DMS153 treated with DMSO at 0.1 percent for 48 hours (cell line): ENCODE measurements around the gene ZSCAN32.

Experiments
- DNase-seq: peaks from one replicate; lab custom pipeline; 2025; ENCODE audit not compliant: unreplicated experiment; lab: John Stamatoyannopoulos, UW

The ZSCAN32 gene

DNA sequence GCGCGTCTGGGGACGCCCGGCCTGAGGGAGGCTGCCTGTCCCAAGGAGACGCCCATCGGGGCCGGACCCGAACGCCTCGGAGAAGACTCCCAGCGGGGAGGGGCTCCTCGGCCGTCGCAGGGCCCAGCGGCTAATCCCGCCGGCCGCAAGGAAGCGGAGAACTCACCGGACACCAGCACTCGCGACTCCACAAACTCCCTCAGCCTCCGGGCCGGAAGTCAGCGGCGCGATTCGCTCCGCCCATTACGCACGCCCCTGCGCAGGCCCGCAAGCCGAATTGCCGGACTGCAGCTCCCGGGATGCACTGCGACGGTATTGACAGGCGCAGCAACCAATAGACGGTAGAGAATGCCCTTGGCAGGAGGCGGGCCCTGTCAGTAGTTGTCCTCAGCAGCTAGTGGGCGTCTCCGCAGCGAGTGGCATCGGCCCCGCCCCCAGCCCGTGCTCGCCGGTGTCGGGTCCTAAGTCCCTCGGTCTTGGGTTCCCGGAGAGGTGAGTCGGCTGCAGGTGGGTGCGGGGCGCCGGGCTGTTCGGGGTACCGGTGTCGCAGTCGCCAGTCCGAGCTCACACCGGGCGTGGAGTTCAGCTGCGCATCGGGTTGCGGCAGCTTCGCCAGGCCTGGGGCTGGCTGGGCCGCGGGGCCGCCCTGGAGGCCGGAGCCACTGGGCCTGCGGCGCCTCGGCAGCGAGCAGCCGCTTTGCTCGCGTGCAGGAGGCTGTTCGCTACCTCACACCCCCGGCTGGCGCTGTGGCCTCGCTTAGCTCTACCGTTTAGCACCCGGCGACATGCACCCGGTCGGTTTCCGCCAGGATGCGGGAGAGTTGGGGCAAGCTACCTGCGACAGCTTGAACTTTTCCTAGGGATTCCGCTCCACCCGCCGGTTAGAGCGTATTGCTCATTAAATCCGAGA, at the start of gene ZSCAN32, which contains the start of gene ZNF174:
Gene ZSCAN32, minus strand, starts transcription at position 226 of the 910 bp plus-strand sequence. CDS start 3,447 bp downstream, outside the sequence.
Gene ZNF174, plus strand, starts transcription at position 437 of the 910 bp plus-strand sequence. CDS start 790 bp downstream, outside the sequence.
- DNase-seq: peak; percentile 98

DNA sequence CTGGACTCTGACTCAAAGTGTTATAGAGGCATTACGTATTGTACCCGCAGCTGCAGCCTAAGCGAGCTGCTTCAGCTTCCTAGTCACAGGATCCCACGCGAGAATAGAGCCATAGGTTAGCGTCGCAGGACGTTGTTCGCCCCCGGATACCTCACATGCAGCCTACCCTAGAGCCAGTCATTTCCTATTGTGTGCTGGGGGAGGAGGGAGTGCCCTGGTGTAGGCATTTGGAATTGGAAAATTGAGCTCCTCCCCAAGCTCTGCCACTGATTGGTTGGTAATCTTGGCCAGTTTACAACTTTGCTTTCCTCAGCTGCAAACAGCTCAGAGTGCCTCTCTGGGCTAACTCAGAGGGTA, 43.2 kb upstream of the ZSCAN32 start:
- no peak for DNase-seq

DNA sequence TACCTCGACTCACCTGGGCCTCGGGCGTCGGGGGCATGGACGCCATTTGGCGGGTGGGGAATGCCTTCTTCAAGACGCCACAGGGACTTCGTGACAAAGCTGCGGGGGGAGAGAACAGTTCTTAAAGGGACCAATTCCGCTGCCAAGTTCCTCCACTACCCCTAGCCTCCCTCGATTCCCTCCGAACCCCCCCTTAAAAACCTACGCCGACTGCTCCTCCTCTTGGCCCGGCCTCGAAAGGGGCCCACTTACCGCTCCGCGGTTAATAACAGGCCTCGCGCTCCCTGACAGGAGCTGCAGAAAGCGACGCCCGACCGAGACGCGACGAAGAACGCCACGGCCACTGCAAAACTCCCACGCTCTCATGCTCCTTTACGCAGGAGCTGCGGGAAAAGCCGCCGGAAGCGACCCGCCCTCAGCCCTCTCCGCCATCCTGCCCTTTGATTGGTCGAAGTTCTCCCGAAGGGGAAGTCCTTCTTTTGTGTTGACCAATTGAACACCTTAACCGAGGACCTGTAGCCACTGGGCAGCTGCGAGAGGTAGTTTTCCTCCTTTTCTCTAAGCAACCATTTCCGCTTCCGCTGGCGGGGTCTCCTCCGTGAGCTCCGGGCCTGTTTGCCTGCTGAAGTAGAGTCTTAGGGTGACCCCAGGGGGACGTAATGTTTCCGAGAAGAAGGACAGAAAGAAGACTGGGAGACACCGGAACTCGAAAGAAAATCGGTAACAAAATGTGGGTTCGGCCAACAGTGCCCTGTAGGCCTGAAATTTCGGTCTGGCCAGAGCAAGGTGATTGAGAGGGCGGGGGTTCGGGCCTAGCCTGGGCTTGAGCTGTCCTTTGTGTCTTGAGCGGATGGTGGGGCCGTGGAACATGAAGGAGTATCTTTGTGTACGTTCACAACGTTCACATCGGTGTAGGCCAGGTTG, 42.6 kb upstream of the ZSCAN32 start, which contains the start of the genes NAA60 and ZNF597:
Gene NAA60, plus strand, starts transcription at position 573 of the 924 bp plus-strand sequence. CDS start 32,548 bp downstream, outside the sequence.
Gene ZNF597, minus strand, starts transcription at position 397 of the 924 bp plus-strand sequence. Its CDS starts 351 bp downstream, at position 46.
- peak; percentile 58 for DNase-seq

DNA sequence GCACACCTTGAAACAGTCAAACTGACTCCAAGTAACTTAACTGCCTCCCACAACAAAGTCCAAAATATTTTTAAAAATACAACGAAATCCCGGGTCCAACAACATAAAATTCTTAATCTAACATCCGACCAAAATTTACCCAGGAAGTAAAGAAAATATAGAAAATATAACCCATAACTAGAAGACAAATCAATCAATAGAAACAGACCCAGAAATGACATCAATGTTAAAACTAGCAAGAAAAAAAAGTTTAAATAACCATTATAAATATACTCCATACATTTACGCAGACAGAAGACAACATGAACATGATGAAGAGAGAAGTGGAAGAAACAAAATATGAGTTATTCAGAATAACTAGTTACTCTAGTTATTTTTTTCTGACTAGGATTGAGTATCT, 38.8 kb upstream of the ZSCAN32 start:
- no peak for DNase-seq

DNA sequence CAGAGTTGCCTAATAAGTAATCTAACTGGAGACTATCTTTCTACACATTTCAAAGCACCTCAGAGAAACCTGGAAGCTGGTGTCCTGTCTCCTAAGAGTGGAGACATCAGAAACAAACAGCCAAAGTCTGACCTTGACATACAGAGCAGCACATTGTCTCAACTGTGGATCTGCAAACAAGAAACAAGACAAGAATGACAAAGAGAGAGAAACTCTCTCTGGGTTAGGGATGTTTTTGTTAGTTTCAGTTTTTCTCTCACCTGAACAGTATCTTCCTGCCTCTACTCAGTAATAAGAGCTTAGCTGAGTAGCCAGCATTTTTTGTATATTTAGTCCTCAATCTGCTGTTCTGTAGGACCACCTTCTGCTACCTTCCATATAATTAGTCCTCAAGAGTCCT, 33.6 kb upstream of the ZSCAN32 start:
- no peak for DNase-seq

DNA sequence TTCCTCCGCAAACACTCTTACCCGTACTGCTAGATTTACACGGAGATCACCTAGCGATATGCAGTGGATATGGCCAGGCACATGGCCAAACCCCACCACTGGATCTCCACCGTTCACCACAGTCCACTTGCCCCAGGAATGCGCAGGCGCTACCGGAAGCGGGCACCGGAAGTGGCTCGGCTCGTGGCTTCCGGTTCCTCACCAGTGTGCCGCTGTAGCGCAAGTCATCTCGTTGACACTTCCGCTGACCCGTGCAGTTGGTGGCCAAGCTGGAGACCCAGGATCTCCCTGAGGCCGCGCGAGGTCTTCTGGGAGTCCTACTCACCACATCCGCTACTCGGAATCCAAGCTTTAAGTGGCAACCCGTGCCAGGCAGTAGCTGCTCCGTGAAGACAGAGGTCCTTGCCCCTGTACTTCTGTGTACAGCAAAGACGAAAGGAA, 31.0 kb upstream of the ZSCAN32 start:
- DNase-seq: no peak

DNA sequence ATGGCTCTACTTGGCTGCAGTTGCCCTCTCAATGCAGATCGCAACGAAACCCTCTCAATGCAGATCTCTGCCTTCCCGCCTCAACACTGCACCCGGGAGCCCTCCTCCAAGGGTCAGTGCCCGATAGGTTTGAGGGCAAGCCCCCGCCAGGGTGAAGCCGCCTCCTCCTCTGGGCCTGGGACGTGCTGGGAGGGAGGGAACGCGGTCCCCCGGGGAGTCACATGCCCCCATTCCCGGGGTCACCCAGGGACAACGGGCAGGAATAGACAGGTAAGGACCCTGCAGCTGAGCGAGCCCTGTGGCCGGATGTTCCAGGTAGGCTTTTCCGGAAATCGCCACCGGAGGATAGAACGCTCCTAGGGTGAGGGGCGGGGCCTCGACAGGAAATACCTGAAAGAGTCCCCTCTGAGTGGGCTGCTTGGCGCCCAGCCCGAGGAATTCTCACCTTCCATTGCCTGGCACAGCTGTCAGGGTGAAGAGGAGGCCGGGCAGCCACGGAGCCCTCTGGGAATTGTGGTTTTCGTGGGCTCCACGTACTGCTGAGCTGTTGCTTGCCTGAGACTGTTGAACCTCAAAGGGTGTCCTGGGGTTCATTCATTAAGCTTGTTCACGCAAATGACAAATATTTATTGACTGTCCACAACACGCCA, 13.1 kb upstream of the ZSCAN32 start:
- no peak for DNase-seq

DNA sequence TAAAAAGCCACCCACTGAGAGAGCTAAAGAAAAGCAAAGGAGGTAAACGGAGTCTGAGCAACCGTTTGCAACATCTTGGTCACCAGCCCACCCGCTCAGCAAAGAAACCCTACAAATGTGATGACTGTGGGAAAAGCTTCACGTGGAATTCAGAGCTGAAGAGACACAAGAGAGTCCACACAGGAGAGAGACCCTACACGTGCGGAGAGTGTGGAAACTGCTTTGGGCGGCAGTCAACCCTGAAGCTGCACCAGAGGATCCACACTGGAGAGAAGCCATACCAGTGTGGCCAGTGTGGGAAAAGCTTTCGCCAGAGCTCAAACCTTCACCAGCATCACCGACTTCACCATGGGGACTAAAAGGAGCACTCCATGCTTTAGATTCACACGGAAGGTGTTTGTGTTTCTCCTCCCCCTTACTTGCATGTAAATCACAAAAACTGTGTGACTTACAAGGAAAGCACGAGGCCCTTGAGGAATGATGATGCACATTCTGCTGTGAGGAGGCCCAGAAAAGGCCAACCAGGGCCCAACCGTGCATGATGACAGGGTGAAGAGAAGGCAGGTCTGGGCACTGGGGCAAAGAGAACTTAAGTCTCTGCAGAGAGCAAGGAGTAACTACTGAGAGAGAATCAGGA, 7.9 kb upstream of the ZSCAN32 start:
- no peak for DNase-seq

DNA sequence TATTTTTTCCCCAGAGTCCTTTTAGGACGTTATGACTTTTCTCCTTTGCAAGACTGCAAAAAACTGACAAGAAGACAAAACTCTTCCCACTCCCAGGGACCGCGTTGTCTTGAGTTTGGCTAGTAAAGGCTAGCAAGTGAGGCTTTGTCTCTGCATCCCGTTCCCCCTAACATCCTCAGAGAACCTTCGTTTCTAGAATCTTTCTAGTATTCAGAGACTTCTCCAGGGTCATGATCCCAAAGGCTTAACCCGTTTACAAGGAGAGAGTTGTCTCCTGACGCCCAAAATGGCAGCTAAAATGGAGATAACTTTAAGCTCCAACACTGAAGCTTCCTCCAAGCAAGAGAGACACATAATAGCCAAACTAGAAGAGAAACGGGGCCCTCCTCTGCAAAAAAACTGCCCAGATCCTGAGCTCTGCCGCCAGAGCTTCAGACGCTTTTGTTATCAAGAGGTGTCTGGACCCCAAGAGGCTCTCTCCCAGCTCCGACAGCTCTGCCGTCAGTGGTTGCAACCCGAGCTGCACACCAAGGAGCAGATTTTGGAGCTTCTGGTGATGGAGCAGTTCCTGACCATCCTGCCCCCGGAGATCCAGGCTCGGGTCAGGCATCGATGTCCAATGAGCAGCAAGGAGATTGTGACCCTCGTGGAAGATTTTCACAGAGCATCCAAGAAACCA, 1.1 kb upstream of the ZSCAN32 start:
- no peak for DNase-seq

DNA sequence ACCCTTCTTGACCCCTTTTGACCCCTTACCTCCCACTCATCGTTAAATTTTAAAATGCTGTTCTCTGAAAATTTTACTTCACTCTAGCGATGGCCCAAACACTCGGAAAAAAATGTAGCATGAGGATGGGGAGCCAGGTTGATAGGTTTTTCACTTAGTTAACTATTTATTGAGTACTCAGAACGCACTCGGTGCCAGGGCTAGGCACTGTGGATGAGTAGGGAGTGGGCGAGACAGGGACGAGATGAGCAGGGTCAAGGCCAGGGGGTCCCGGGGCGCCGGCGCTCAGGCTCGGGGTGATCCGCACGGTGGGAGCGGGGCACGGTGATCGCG, 392 bp downstream of the ZSCAN32 start:
- no peak for DNase-seq

DNA sequence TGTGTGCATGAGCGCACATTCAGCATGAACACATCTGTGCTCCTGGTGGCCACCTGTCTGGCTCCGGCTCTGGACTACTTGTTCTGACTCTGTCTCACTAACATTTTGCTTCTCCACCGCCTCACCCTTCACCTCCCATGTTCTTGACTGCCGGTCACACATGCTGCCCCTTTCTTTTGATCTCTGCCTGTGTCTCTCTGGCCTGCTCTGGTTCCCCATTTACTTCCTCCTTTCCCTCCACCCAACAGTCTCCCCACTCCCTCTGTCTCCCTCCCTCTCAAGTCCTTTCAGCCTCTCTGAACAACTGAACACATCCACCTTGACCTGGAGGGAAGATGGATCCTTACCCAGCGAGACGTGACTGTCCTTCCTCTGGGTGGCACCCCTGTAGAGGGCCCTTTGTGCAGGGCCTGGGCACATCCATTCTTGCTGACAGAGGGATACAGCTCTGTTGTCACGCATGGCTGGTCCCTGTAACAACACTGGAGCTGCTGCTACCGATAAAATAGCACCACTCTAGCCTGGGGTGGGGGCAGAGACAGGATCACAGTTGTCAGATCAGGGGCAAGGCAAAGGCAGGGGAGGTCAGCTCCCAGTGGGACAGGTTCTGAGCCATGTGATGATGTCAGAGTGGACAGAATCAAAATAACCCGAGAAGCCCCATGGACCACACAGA, 11.0 kb downstream of the ZSCAN32 start:
- DNase-seq: no peak

DNA sequence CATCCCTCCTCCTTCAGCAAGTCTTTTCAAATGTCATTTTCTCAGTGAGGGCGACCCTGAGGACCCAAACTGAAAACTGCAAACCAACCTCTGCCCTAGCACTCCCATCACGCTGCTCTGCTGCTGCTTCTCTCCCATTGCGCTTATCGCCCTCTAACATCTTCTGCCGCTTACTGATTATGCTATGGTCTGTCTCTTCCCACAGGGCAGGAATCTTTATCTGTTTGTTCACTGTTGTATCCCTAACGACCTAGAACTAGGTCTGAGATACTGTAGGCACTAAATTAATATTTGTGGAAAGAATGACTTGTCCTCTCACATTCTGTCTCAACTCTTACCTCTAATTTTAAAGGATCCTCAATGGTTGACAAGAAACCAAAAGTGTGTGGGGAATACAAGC, 12.5 kb downstream of the ZSCAN32 start:
- no peak for DNase-seq

DNA sequence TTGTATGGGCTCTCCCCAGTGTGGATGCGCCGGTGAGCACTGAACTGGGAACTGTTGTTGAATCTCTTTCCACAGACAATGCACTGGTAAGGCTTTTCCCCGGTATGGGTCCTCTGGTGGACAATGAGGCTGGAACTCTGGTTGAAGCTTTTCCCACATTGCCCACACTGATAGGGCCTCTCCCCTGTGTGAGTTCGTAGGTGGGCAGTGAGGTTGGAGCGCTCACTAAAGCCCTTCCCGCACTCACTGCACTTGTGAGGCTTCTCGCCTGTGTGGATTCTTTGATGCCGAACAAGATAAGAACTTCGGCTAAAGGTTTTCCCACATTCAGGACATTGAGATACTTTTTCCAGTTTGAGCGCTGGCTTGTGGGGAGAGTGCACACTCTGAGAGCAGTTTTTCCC, 17.8 kb downstream of the ZSCAN32 start:
- DNase-seq: no peak

DNA sequence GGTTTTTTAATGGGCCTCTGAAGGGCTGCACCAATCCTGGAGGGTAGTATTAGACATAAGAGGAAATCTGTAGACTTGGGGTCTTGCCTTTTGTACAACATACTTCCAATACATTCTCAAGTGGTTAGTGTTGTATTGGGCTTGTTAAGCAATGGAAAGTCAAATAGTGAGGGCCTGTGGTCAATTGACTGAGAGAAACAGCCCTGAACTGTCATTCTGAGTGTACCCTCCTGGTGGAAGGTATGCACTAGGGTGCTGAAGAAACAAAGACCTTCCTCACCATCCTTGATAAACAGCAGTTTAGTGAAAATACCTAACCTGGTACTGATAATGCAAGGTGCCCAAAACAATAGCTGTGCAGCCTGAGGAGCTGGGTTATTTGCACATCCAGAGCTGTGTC, 22.9 kb downstream of the ZSCAN32 start:
- no peak for DNase-seq

DNA sequence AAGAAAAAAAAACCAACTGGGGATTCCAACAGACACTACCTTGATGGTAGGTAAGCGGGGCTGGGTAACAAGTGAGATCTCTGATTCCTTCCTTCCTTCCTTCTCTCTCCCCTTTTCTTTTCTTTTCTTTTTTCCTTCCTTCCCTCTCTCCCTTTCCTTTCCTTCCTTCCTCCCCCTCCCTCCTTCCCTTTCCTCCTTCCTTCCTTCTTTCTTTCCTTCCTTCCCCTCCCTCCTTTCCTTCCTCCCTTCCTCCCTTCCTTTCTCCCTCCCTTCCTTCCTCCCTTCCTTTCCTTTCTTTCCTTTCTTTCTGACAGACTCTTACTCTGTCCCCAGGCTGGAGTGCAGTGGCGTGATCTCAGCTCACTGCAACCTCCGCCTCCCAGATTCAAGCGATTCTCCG, 25.1 kb downstream of the ZSCAN32 start:
- no peak for DNase-seq

DNA sequence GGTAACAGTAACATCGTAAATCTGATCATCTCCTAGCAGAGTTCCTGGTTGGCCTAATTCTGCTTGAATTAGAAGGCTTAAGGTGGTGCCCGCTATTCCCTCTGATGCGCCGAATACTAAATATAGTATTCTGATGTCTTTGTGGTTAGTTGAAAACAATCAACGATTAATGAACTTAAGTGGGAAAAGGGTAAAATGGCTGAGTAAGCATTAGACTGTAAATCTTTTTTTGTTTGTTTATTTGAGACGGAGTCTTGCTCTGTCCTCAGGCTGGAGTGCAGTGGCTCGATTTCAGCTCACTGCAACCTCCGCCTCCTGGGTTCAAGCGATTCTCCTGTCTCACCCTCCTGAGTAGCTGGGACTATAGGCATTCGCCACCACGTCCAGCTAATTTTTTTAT, 31.7 kb downstream of the ZSCAN32 start:
- no peak for DNase-seq

DNA sequence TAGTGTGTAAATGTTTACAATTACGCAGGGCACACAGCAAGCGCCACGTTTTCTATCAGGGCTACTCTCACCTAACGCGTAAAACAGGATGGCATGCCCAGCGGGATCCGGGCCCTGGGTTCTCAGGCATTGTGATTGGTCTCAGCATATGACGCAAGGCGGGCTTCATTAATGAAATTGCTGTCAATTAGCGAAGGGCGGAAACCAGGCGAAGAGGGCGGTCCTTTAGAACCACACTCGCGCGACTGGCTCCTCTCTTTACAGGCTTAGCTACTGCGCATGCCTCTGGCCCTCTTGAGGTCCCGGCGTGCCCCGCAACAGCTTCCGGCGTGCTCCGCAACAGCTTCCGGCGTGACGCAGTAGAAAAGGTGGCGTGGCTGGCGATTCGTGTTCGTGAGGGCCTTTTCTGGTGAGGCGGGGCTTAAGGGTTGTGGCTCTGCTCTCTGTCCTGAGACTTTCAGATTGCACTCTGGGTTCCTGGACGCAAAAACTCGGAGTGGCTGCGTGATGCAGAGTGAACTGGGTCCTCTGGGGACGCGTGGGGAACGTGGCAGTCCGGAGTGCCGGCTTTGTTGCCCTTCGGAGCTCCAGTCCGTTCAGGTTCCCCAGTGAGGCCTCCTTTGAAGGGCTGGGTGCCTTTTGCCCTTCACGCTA, 35.9 kb downstream of the ZSCAN32 start:
- DNase-seq: no peak

DNA sequence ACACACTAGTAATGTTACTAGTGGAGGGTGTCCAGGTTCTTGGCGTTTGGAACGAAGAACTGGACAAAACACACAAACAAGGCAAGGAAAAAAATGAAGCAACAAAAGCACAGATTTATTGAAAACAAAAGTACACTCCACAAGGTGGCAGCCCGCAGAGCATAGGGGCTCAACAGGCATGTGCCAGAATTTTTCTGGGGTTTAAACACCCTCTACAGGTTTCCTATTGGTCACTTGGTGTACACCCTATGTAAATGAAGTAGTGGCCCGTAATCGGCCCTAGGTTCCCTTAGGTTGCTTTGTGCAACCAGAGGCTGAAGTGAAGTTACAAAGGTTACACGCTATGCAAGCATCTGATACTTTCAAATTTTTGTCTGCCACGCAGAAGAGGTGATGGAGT, 37.0 kb downstream of the ZSCAN32 start:
- DNase-seq: no peak

DNA sequence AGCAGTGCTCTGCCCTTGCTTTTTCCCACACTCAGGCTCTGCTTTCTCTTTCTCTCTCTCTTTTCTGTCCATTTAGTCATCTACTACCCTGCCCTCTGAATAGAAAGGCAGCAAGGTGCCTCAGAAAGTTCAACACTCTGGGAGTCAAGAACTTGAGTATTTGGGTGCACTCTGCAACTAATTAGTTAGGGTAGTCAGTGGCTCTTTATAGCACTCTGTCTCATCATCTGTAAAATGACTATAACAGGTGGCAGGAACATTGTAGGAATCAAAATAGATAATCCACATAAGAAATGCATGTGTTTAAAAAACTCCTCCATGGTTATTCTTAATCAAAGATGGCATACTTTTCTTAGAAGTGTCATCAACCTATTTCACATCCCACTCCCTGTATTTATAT, 37.9 kb downstream of the ZSCAN32 start:
- no peak for DNase-seq
